Subcutaneous abdominal adipose tissue (tissue), 5 donors: Measurements from ENCODE around the gene BCAS1.

Experiments used
- H3K27ac ChIP-seq: one replicate; pipeline ENCODE4 v1.7.0; 2013; ENCODE audit warnings: low read depth, mild to moderate bottlenecking, inconsistent platforms, low read length, moderate library complexity
- H3K27me3 ChIP-seq, 5 donors: one replicate each; pipeline ENCODE4 v1.7.0; 2013; ENCODE audit warnings: low read length in 5 of 5, inconsistent platforms in 1 of 5; ENCODE audit not compliant: control insufficient read depth in 5 of 5, insufficient read depth in 4 of 5
- H3K36me3 ChIP-seq, 5 donors: one replicate each; pipeline ENCODE4 v1.7.0; 2013; ENCODE audit warnings: low read length in 5 of 5; ENCODE audit not compliant: control insufficient read depth in 5 of 5, insufficient read depth in 5 of 5
- H3K4me1 ChIP-seq, 5 donors: one replicate each; pipeline ENCODE4 v1.7.0; 2013; ENCODE audit warnings: low read length in 5 of 5, mild to moderate bottlenecking in 3 of 5, moderate library complexity in 1 of 5; ENCODE audit not compliant: control insufficient read depth in 5 of 5, insufficient read depth in 5 of 5
- H3K4me3 ChIP-seq, 5 donors: one replicate each; pipeline ENCODE4 v1.7.0; 2013; ENCODE audit warnings: low read length in 5 of 5, low read depth in 1 of 5
- H3K9ac ChIP-seq, 5 donors: one replicate each; pipeline ENCODE4 v1.7.0; 2013; ENCODE audit warnings: low read length in 5 of 5, mild to moderate bottlenecking in 4 of 5, moderate library complexity in 3 of 5
- H3K9me3 ChIP-seq, 5 donors: one replicate each; pipeline ENCODE4 v1.7.0; 2013; ENCODE audit warnings: low read length in 5 of 5; ENCODE audit not compliant: control insufficient read depth in 5 of 5
- donor health status: healthy.
- donor health status: healthy.
- donor health status: healthy.
- donor health status: healthy.
- donor health status: healthy.

The BCAS1 gene

GRCh38 chr20:54059691-54060364, 10.6 kb downstream of the BCAS1 start:
- Histone ChIP-seq H3K36me3 (no peaks in the 10 kb centered on the region), H3K4me3 (no peak overlapping the region), H3K27me3 (no peaks in the 10 kb centered on the region), H3K9ac (no peak overlapping the region), H3K4me1 (peaks cover 0 to 27% (median 20%) of the 10 kb centered on the region in 5 donors), H3K9me3 (no peaks in the 10 kb centered on the region), H3K27ac (no peak overlapping the region)

- Histone ChIP-seq H3K4me1 (peaks cover 0 to 27% (median 20%) of the 10 kb centered on the region in 5 donors), H3K36me3 (no peaks in the 10 kb centered on the region), H3K27ac (no peak overlapping the region), H3K4me3 (no peak overlapping the region), H3K27me3 (no peaks in the 10 kb centered on the region), H3K9ac (no peak overlapping the region), H3K9me3 (no peaks in the 10 kb centered on the region)
Measured at GRCh38 chr20:54058420-54059139, 11.8 kb downstream of the BCAS1 start.

GRCh38 chr20:54056762-54057639, 13.4 kb downstream of the BCAS1 start:
- H3K36me3 ChIP-seq, result no peaks in the 10 kb centered on the region
- no peak overlapping the region for H3K9ac ChIP-seq
- H3K9me3 ChIP-seq, result no peaks in the 10 kb centered on the region
- no peak overlapping the region for H3K4me3 ChIP-seq
- H3K4me1 ChIP-seq, result peaks cover 0 to 12% (median 12%) of the 10 kb centered on the region in 5 donors
- H3K27me3 ChIP-seq, result no peaks in the 10 kb centered on the region
- H3K27ac ChIP-seq, result no peak overlapping the region

- no peak overlapping the region for H3K9ac ChIP-seq
- H3K4me3 ChIP-seq, result no peak overlapping the region
- H3K9me3 ChIP-seq, result peaks cover 0 to 5% (median 0%) of the 10 kb centered on the region in 5 donors
- H3K4me1 ChIP-seq, result no peaks in the 10 kb centered on the region
- H3K36me3 ChIP-seq, result no peaks in the 10 kb centered on the region
- no peaks in the 10 kb centered on the region for H3K27me3 ChIP-seq
- no peak overlapping the region for H3K27ac ChIP-seq
Measured at GRCh38 chr20:54054516-54054915, 15.9 kb downstream of the BCAS1 start.

- no peaks in the 10 kb centered on the region for H3K36me3 ChIP-seq
- no peaks in the 10 kb centered on the region for H3K27me3 ChIP-seq
- no peak overlapping the region for H3K9ac ChIP-seq
- H3K4me3 ChIP-seq, result no peak overlapping the region
- H3K27ac ChIP-seq, result no peak overlapping the region
- H3K9me3 ChIP-seq, result peaks cover 0 to 5% (median 3%) of the 10 kb centered on the region in 5 donors
- H3K4me1 ChIP-seq, result no peaks in the 10 kb centered on the region
Measured at GRCh38 chr20:54051068-54051467, 19.3 kb downstream of the BCAS1 start.

GRCh38 chr20:54048891-54049545, 21.4 kb downstream of the BCAS1 start:
- H3K4me3 ChIP-seq, result no peak overlapping the region
- no peak overlapping the region for H3K27ac ChIP-seq
- H3K9me3 ChIP-seq, result peaks cover 0 to 9% (median 3%) of the 10 kb centered on the region in 5 donors
- H3K4me1 ChIP-seq, result no peaks in the 10 kb centered on the region
- H3K27me3 ChIP-seq, result no peaks in the 10 kb centered on the region
- H3K9ac ChIP-seq, result no peak overlapping the region
- H3K36me3 ChIP-seq, result no peaks in the 10 kb centered on the region

GRCh38 chr20:54048481-54048880, 21.9 kb downstream of the BCAS1 start:
- Histone ChIP-seq H3K27ac (no peak overlapping the region), H3K9ac (no peak overlapping the region), H3K36me3 (no peaks in the 10 kb centered on the region), H3K27me3 (no peaks in the 10 kb centered on the region), H3K4me1 (peaks cover 0 to 5% (median 0%) of the 10 kb centered on the region in 5 donors), H3K4me3 (no peak overlapping the region), H3K9me3 (peaks cover 0 to 9% (median 3%) of the 10 kb centered on the region in 5 donors)

GRCh38 chr20:54047720-54048119, 22.7 kb downstream of the BCAS1 start:
- Histone ChIP-seq H3K9me3 (peaks cover 0 to 9% (median 3%) of the 10 kb centered on the region in 5 donors), H3K36me3 (no peaks in the 10 kb centered on the region), H3K9ac (no peak overlapping the region), H3K4me1 (peaks cover 0 to 5% (median 0%) of the 10 kb centered on the region in 5 donors), H3K27ac (no peak overlapping the region), H3K27me3 (no peaks in the 10 kb centered on the region), H3K4me3 (no peak overlapping the region)

GRCh38 chr20:54047048-54047447, 23.3 kb downstream of the BCAS1 start:
- H3K4me1 ChIP-seq, result peaks cover 0 to 5% (median 0%) of the 10 kb centered on the region in 5 donors
- no peak overlapping the region for H3K4me3 ChIP-seq
- H3K9ac ChIP-seq, result no peak overlapping the region
- H3K36me3 ChIP-seq, result no peaks in the 10 kb centered on the region
- H3K27ac ChIP-seq, result no peak overlapping the region
- peaks cover 0 to 9% (median 3%) of the 10 kb centered on the region in 5 donors for H3K9me3 ChIP-seq
- H3K27me3 ChIP-seq, result no peaks in the 10 kb centered on the region
